Germinal center (tissue), 1 donor: ENCODE data around the gene CCAR1.
"Not testable (repeated sequence)": the region's sequence is repeated elsewhere in the genome, so short reads cannot be mapped to it uniquely, and the experiment has no call there.

ENCODE experiments used
- DNase-seq: peaks from one replicate; pipeline ENCODE4 v3.0.0; 2012; ENCODE audit warnings: mixed read lengths, low spot score

The CCAR1 gene

DNA sequence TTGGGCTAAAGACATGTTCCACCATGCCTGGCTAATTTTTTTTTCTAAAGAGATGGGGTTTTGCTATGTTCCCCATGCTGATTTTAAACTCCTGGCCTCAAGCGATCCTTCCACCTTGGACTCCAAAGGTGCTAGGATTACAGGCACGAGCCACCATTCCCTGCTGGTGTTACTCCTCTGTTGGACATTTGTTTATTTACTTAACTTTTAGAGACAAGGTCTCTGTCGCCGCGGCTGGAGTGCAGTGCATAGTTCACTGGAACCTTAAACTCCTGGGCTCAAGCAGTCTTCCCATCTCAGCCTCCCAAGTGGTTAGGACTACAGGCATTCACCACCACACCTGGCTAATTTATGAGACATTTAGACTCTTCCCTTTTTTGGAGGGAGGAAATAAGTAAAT lies 38.9 kb downstream of the CCAR1 start:
- DNase-seq = no peak

DNA sequence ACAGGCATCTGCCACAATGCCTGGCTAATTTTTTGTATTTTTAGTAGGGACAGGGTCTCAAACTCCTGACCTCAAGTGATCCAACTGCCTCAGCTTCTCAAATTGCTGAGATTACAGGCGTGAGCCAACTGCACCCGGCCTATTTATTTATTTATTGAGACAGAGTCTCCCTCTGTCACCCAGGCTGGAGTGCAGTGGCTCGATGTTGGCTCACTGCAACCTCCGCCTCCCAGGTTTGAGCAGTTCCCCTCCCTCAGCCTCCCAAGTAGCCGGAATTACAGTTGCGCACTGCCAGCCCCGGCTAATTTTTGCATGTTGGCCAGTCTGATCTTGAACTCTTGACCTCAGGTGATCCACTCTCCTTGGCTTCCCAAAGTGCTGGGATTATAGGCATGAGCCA lies 46.4 kb downstream of the CCAR1 start:
- not testable (repeated sequence) for DNase-seq

DNA sequence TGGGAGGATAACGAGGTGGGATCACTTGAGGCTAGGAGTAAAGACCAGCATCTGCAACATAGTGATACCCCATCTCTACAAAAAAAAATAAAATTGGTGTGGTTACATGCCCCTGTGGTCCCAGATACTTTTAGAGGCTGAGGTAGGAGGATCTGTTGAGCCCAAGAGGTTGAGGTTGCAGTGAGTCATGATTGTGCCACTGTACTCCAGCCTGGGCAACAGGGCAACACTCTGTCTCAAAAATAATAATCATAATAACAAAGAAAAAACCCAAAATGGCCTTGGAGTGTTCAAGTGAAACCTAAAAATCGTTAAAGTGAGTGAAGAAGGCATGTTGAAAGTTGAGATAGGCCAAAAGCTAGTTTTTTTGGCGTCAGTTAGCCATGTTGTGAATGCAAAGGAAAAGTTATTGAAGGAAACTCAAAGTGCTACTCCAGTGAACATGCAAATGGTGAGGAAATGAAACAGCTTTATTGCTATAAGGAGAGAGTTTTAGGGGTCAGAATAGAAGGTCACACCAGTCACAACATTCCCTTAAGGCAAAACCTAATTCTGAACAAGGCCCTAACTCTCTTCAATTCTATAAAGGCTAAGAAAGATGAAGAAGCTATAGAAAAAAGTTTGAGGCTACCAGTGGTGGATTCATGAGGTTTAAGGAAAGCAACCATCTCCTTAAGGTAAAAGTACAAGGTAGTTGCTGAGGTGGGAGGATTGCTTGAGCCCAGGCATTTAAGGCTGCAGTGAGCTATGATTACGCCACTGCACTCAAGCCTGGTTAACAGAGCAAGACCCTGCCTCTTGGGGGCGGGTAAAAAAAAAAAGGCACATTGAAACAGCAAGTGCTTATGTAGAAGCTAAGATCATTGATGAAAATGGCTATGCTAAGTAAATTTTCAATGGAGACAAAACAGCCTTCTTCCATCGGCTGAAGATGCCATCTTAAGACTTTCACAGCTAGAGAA lies 60.9 kb downstream of the CCAR1 start:
- DNase-seq = peak; percentile 16

DNA sequence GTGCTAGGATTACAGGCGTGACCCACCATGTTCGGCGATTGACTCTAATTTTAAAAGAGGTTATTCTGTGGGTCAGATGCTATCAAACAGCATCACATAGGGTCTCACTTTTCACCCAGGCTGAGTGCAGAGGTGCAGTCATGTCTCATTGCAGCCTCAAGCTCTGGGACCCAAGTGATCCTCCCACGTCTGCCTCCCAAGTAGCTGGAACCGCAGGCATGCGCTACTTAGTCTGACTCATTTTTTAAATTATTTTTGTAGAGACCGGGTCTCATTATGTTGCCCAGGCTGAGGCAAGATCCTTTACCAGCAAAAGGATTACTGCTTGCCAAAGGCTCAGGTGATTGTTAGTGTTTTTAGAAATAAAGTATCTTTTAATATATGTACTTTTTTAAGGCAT lies 63.4 kb downstream of the CCAR1 start:
- no peak for DNase-seq

DNA sequence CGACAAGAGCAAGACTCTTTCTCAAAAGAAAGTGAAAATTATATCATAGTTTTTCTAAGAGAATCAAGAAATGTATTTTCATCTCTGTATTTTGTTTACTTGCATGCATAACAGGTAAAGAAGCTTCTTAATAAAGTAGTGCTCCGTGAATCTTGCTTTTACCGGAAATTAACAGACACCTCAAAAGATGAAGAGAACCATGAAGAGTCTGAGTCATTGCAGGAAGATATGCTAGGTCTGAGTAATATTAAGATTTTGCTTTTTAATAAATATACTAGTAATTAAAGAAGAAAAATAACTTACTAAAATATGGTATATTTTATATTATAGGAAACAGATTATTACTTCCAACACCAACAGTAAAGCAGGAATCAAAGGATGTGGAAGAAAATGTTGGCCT lies 66.8 kb downstream of the CCAR1 start:
- DNase-seq = no peak

DNA sequence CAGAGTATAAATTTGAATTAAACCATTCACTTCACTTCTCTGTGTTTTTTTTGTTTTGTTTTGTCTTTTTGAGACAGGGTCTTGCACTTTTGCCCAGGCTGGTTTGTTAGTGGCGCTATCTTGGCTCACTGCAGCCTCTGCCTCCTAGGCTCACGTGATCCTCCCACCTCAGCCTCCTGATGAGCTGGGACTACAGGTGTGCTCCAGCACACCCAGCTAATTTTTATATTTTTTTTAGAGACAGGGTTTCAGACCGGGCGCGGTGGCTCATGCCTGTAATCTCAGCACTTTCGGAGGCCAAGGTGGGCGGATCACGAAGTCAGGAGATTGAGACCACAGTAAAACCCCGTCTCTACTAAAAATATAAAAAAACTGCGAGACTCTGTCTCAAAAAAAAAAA lies 69.4 kb downstream of the CCAR1 start:
- DNase-seq = no peak

DNA sequence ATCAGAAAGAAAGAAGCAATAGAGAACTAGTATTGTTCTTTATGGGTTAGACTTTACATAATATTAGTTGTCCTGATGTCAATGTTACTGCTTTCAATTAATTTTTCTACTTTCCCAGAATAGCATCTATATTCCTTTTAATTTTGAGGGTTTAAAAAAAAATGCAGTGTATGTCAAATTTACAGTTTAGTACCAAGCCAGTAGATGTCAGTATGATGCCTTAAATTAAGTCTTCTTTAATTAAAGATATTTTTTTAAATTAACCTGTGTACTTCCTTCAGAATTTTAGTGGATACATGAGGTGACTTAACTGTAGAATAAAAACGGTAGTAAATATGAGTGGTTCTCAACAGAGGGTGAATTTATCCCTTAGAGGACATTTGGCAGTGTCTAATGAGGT lies 71.1 kb downstream of the CCAR1 start:
- no peak for DNase-seq

DNA sequence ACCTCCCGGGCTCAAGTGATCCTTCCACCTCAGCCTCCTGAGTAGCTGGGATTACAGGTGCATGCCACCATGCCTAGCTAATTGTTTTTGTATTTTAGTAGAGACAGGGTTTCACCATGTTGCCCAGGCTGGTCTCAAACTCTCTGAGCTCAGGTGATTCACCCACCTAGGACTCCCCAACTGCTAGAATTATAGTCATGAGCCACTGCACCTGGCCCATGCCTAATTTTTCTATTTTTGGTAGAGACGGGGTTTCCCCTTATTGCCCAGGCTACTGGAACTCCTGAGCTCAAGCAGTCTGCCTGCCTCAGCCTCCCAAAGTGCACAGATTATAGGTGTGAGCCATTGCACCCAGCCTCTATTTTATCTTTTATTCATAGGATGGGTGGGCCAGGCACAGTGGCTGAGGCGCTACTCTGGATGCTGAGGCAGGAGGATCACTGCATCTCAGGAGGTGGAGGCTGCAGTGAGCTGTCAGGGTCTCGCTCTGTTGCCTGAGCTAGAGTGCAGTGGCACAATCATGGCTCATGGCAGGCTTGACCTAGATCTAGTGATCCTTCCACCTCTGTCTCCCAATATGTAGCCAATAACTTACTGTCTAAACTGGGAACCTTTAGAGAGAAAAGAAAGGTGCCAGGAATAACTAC lies 75.0 kb downstream of the CCAR1 start:
- no peak for DNase-seq

DNA sequence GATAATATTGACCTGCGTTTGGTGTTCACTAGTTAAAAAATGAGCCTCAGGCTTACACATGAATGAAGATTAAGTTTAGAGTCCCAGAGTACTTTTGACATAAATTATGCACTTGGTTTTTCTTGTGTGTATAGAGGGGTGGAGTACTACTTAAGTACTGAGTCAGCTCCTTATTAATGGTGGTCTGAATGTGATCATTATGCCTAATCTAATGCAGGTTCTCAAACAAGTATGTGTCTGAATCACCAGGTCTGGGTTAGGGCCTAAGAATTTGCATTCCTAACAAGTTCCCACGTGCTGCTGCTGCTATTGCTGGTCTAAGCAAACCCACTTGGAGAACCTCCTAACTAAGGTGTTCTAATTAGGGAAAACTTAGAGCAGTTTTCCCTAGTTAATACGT lies 75.6 kb downstream of the CCAR1 start:
- no peak for DNase-seq

DNA sequence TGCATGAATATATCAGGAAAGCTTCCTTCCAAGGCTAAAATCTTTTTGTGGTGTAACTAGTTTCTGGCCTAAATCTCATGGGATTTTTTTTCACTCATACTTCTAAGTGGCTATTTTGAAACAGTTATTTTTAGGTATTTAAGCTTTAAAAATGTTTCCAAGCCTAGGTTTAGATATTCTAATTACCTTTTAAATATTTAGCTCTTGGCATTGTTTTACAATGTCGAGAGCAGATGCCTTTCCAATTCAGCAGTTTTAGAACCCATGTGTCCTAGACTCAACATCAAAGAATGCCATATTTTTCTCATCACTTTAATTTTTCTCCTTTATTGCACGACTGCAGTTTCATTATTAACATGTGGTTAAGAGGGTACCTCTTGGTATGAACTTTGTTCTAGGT lies 79.2 kb downstream of the CCAR1 start:
- no peak for DNase-seq

DNA sequence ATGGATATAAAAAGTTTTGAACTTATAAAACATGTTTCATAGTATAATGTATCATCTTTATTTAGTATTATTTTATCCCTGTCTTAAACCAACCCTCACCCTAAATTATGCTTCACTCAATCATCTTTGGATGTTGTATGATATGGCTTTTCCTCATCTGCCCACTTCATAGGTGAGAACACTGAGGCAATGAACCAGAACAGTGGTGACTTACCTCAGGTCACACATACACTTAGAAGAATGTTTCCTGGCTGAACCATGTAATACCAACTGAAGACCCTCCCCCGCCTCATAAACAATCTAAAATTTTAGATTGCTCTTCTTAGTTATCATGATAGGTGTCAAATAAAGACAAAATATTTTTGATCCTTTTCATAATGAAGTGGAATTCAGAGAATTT lies 83.7 kb downstream of the CCAR1 start:
- DNase-seq = no peak

DNA sequence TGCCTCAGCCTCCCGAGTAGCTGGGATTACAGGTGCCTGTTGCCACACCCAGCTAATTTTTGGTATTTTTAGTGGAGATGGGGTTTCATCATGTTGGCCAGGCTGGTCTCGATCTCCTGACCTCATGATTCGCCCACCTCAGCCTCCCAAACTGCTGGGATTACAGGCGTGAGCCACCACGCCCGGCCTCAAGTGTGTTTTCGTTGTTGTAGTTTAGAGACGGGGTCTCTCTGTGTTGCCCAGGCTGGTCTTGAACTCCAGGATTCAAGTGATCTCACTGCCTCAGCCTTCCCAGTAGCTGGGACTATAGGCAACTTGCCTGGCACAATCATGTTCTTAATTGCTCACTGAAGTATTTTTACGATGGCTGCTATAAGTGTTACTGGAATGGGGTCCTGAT lies 89.8 kb downstream of the CCAR1 start:
- not testable (repeated sequence) for DNase-seq

DNA sequence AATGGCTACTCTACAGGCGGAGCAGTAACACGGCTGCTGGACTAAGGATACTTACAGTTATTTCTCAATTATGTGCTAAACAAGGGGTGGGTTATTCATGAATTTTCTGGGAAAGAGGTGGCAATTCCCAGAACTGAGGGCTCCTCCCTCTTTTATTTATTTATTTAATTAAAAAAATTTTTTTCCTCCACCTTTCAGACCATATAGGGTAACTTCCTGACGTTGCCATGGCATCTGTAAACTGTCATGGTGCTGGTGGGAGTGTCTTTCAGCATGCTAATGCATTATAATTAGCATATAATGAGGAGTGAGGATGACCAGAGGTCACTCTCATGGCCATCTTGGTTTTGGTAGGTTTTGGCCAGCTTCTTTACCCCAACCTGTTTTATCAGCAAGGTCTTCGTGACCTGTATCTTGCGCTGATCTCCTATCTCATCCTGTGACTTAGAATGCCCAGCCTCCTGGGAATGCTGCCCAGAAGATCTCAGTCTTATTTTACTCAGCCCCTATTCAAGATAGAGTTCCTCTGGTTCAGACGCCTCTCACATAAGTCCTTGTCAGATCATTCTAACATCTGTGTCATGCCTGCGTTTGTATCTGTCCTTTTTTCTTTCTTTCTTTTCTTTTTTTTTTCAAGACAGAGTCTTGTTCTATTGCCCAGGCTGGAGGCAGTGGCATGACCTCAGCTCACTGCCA lies 90.4 kb downstream of the CCAR1 start:
- no peak for DNase-seq

DNA sequence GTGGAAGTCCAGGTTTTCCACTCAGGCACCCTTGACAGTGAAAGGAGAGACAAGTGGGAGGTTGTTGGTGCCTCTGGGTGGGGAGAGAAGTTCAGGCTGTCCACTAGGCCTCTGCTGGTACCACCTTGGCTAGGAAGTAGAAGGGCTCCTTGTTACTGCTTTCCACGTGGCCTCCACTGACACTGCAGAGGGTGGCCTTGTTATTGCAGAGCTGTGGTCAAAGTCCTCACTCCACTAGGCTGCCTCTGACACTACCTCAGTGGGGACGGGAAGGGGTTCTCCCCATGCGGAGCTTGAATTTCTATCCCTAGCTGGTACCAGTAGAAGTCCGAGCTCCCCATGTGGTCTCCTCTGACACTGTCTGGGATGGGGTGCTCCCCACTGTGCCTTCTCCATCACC lies 91.4 kb downstream of the CCAR1 start:
- no peak for DNase-seq

DNA sequence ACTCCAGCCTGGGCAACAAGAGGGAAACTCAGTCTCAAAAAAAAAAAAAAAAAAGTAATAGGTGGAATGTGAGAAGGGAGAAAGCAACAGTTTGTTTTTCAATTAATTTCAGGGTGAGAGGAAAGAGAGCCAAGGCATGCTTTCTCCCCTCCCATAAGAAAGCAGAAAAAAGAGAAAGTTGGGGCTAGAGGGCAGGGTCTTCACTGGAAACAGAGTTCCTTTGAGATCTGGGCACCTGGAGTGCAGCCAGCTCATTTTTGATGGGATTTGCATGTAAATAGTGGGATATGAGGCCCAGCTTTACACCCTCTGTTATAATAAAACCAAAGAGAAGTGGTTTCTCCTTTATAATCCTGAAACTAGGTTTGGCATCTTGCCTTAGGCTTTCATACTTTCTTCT lies 92.5 kb downstream of the CCAR1 start:
- no peak for DNase-seq

DNA sequence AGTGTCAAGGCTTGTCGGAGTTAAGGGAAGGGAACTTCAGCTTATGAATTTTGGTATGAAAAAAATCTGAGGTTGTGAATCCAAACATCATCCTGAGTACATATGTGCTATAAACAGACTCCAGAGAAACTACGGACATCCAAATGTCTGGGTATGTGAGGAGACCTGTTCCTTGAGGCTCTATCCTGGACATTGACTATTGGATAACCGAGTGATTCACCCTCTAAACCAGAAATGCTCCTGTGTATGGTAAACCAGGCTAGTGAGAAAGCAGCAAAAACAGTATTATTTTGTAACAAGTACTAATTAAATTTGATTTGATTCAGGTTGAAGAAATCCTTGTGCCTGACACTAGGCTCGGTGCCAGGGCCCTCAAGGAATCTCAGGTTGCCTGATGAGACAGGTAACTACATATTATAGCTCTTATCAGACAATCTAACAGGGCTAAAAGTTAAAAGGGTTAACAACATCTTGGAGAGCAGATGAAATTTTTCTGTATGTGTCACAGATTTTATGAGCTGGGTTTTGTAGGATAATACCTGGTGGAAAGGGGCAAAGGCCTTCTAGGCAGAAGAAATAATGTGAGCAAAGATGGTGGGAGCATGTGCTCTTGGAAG lies 95.9 kb downstream of the CCAR1 start:
- DNase-seq = no peak

DNA sequence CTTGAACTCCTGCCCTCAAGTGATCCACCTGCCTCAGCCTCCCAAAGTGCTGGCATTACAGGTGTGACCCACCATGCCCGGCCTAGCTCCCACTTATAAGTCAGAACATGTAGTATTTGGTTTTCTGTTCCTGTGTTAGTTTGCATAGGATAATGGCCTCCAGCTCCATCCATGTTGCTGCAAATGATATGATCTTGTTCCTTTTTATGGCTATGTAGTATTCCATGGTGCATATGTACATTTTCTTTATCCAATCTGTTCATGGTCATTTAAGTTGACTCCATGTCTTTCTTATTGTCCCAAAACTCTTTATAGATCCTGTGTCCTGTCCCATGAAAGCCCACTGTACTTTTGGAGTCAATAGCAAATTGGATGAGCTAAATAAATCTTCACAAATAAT lies 99.3 kb downstream of the CCAR1 start:
- DNase-seq = not testable (repeated sequence)

DNA sequence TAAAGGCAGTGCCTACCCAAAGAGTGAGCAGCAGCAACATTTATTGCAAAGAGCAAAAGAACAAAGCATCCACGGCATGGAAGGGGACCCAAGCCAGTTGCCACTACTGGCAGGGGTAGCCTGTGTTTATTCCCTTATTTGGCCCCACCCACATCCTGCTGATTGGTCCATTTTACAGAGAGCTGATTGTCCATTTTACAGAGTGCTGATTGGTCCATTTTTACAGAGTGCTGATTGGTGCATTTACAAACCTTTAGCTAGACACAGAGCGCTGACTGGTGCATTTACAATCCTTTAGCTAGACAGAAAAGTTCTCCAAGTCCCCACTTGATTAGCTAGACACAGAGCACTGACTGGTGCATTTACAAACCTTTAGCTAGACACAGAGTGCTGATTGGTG lies 101.6 kb downstream of the CCAR1 start:
- not testable (repeated sequence) for DNase-seq

DNA sequence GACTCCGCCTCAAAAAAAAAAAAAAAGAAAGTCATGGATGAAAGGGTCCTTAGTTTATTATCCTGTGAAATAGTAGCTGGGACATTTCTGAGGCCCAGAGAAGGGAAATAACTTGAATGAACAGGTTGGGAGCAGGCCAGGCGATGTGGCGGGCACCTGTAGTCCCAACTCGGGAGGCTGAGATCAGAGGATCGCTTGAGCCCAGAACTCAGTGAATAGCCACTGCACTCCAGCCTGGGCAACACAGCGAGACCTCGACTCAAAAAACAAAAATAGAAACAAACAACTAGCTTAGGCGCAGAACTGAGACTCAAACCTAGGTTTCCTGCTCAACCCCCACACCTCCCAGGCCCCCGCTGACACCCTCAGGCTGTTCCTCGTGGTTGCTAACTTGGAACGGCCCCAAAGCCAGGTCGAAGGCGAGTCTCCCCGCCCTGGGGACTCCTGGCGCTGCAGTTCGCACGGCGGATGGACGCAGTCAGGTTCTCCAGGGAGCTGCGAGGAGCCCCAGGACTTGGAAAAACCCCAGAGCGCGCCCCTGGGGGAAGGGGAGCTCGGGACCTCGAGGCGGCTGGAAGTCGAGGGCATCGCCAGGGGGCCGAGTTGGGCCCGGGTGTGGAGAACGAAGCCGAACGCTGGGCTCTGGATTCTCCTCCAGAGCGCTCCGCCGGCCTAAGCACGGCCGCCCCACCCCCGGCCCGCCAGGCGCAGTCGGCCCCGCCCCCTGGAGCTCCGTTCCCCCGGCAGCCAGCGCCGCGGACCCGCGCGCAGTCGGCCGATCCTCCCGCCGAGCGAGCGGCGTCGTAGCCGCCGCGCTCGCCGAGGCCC lies 105.9 kb downstream of the CCAR1 start, which contains the start of gene STOX1:
STOX1 (plus strand) TSS at position 768 of the 828 bp plus-strand sequence. CDS start 93 bp downstream, outside the sequence.
- peak; percentile 81 for DNase-seq

DNA sequence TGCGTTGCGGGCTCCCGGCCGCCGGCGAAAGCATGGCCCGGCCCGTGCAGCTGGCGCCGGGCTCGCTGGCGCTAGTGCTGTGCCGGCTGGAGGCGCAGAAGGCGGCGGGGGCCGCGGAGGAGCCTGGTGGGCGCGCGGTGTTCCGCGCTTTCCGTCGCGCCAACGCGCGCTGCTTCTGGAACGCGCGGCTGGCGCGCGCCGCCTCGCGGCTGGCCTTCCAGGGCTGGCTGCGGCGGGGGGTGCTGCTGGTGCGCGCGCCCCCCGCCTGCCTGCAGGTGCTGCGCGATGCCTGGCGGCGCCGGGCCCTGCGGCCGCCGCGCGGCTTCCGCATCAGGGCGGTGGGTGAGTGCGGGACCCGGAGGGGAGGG lies 106.5 kb downstream of the CCAR1 start:
- DNase-seq = not testable (repeated sequence)

DNA sequence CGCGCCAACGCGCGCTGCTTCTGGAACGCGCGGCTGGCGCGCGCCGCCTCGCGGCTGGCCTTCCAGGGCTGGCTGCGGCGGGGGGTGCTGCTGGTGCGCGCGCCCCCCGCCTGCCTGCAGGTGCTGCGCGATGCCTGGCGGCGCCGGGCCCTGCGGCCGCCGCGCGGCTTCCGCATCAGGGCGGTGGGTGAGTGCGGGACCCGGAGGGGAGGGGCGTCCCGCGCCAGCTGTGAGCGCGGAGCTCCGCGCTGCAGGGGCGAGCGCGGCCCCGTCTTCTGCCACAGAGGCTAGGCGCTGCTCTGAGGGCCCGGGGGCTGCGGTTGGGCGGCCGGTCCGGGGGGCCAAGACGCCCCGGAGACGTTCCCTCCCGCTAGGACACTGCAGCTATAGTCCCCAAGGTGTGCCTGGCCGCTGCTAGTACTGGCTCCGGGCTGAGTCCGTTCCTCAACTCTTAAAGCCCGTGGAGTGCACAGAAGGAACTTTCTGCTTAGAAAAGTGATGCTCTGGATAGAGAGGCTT lies 107.1 kb downstream of the CCAR1 start:
- DNase-seq = peak; percentile 21
